Activated CD4-positive, alpha-beta T cell treated with anti-CD3 and anti-CD28 coated beads, Interleukin-2, Interleukin-4, amounts not matched to agents 100 ng/mL and 50 ng/mL, durations not matched to agents 16 hours and 8 hours (primary cell): ENCODE data around the gene LAMA3.

Experiments
- DNase-seq: peaks from one replicate; pipeline ENCODE4 v3.0.0-alpha.2; 2020; ENCODE audit warnings: low spot score

The LAMA3 gene

DNA sequence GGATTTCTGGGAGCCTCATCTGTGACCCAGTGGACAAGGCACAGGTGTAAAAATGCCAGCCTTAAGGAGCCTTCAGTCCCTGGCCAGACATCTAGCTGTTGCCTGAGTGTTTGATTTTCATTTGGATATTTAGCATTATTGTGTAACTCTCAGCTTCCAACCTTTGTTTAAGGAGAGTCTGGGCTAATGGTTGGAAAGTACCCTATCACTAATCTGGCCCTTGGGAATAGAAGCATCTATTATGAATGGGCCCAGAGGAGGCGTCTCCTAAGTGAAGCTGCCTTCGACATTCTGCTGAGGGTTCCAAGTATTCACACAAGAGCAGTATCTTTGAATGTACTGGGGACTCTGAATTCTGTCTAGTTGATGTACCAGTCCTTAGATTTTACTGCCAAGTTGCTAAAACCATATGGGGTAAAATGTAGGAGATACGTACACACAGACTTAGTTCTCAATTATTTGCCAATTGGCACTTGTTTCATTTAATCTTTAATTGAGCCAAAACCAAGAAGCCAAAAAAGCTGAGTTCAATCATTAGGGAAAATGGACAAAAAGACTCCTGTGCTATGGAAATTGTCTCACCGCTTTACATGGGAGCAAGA is 19.3 kb upstream of the LAMA3 start:
- no peak for DNase-seq

DNA sequence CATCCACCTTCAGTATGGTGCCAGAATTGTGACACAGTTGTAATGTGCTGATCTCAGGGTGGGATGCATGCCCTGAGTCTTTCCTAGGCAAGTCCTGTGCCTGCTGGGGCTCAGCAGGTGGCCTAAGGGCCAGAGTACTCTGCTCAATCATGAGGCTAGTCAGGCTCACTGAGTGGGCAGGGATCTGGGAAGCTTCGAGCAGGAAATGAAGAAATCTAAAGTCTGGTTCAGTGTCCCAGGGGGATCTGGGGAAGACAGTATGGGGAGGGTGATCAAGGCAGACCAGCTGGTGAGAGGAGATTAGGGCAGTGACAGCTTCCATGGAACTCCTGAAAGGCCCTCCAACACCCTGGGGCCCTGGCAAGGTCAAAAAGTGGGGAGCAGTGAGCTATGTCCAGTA is 17.7 kb upstream of the LAMA3 start:
- no peak for DNase-seq

DNA sequence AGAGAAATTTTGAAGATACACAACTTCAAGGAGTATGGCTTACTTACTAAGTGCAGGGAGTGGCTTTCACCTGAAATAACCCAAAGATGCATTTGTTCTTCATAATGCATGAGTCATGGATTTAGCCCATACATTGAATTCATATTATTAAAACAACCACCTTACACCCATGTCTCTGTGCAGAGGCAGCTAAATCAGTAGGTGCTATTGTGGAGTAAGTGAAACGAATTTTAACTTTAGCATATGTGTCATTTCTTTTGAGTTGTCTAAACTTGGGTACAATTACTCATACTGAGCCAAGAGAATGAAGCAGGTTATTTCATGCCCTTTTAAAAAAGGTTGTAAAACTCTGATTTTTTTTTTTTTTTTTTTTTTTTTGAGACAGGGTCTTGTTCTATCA is 15.5 kb upstream of the LAMA3 start:
- DNase-seq: no peak

- no peak for DNase-seq
These were observed 14.0 kb upstream of the LAMA3 start for GRCh38 chr18:23675236-23675635.

- DNase-seq: no peak
These were observed 13.4 kb upstream of the LAMA3 start for GRCh38 chr18:23675896-23676295.

DNA sequence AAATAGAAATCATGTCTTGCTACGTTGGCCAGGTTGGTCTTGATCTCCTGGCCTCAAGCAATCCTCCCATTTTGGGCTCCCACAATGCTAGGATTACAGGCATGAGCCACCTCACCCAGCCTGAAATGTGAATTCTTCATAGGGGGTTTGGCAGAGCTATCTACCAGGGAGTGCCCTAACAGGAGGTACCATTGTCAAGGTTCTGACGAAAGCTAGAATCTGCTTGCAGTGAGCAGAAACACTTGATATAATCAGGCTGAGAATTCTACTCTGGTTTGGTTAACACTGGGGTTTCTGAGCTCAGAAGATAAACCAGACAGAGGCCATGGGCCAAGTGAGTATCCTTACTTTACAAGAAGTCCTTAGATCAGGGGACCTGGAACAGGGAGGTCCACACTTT is 7.2 kb upstream of the LAMA3 start:
- no peak for DNase-seq

- no peak for DNase-seq
These were observed 6.8 kb upstream of the LAMA3 start for GRCh38 chr18:23682472-23682871.

GRCh38 chr18:23683155-23683554 is 6.1 kb upstream of the LAMA3 start:
- no peak for DNase-seq

DNA sequence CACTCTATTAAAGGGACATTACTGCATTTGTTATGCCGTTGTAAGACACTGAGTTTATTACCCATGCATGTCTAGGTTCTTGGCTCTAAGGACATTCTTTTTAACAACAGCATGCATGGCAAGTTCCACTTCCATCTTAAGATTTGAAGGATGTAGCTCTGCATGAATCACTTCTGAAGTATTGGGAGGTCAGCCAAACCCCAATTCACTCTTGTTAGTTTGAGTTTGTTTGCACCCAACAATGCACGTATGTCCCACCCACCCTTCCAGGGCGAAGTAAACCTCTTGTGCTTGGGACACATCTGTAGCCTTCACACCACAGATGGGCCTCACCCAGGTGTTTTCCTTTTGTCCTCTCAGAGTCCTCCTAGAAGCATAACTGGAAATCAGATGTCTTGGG is 5.6 kb upstream of the LAMA3 start:
- no peak for DNase-seq

DNA sequence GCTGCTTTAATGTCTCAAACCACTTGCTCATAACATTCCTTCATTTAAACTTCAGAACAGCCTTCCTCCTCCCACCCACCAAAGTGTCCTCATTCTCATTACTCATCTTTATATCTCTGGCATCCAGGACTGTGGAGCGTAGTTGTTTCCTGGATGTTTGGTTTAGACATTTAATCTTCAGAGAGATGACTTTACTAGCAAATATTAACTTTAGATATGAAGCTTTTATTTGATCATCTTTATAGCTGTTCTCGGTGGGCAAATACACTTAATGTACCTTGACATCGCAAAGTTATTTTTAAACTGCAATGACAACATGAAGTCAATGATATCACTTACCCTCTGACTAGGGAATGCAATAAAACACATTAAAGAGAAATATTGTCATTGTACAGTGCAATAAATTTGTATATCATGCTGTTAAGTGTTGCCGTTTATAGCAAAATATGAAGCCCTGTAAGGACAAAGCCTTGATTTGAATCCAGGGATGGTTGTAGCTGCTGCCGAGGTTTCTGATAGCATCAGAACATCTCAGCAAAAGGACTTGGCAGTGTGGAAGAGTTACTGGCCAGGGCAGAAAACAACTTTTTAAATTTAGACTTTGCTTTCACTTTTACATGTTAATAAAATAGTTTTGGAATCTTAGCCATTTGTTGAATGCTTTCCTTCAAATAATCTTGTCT is 4.6 kb upstream of the LAMA3 start:
- DNase-seq: no peak

GRCh38 chr18:23688528-23688927 is 725 bp upstream of the LAMA3 start:
- no peak for DNase-seq

DNA sequence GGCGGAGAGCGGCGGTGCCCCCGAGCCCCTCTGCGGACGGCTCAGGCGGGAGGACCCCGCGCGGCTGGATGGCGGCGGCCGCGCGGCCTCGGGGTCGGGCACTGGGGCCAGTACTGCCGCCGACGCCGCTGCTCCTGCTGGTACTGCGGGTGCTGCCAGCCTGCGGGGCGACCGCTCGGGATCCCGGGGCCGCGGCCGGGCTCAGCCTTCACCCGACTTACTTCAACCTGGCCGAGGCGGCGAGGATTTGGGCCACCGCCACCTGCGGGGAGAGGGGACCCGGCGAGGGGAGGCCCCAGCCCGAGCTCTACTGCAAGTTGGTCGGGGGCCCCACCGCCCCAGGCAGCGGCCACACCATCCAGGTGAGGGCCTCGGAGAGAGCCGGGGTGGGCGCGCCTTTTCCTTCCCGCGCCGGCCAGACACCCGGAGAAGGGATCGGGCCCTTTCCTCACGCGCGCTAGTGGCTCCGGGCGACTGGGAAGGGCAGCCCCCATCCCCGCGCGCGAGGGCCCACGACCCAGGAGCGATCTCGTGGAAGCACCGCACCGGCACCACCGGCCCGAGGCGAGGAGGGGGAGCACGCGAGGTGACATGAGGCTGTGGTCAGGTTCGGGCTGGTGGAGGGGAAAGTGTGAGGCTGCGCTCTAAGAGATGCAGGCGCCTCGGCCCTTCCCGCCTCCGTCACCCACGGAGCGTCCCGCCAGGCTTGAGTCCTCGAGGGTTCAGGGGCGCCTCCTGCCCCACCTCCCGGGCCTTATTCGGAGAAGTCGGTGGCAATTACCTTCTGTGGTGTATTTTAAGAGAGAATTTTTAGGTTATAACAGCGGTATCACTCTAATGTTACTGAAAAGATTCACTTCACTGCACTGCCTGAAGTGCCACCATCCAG is 607 bp downstream of the LAMA3 start:
- DNase-seq: no peak

GRCh38 chr18:23690505-23691068 is 1.3 kb downstream of the LAMA3 start:
- no peak for DNase-seq

GRCh38 chr18:23693846-23694245 is 4.6 kb downstream of the LAMA3 start:
- no peak for DNase-seq

GRCh38 chr18:23694637-23695430 is 5.6 kb downstream of the LAMA3 start:
- DNase-seq: no peak

GRCh38 chr18:23701017-23701416 is 11.8 kb downstream of the LAMA3 start:
- DNase-seq: no peak

GRCh38 chr18:23701544-23702064 is 12.4 kb downstream of the LAMA3 start:
- DNase-seq: no peak

GRCh38 chr18:23702606-23703005 is 13.4 kb downstream of the LAMA3 start:
- no peak for DNase-seq

GRCh38 chr18:23703057-23703986 is 14.1 kb downstream of the LAMA3 start:
- peak; percentile 19 for DNase-seq

GRCh38 chr18:23703987-23704384 is 14.7 kb downstream of the LAMA3 start:
- DNase-seq: no peak

DNA sequence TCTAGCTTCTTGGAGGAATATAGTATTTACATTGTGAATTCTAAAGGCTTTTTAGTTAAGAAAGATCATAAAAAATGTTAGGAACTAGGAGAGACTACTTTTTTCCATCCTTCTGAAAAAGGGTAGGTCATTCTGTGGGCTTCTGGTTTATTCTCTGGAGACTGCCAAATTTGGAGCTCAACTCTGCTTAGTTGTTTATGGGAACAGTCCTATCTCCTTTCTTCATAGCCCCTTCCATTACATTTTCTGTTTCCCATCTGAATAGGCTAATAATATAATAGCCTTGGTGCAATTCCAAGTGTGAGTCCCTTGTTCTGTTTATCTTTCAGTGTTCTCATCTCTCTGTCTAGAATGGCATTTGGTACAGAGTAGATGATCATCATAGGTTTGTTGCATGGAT is 15.6 kb downstream of the LAMA3 start:
- DNase-seq: no peak
